Chondrocyte (in vitro differentiated cells): ENCODE measurements around the gene PPFIBP1. TPM values are rescaled to one million over a fixed set of nuclear protein-coding genes. Genes with fewer than 3 reads are reported as not detected.

Experiments
- DNase-seq: peaks from one replicate; pipeline ENCODE4 v3.0.0; 2021; ENCODE audit warnings: mixed read lengths, low spot score
- H3K27ac Mint-ChIP-seq: one replicate; pipeline ENCODE4 v1.8.0; 2021; ENCODE audit warnings: mild to moderate bottlenecking, moderate library complexity, mixed read lengths; ENCODE audit not compliant: unreplicated experiment
- H3K27me3 Mint-ChIP-seq: 2 replicates; pipeline ENCODE4 v1.8.0; 2021; ENCODE audit warnings: low read depth, mixed read lengths
- H3K36me3 Mint-ChIP-seq: 2 replicates; pipeline ENCODE4 v1.8.0; 2021; ENCODE audit warnings: low read depth, mixed read lengths
- H3K4me1 Mint-ChIP-seq: 2 replicates; pipeline ENCODE4 v1.8.0; 2021; ENCODE audit warnings: low read depth, mild to moderate bottlenecking, mixed read lengths
- H3K4me3 Mint-ChIP-seq: one replicate; pipeline ENCODE4 v1.8.0; 2021; ENCODE audit warnings: mild to moderate bottlenecking, moderate library complexity, mixed read lengths; ENCODE audit not compliant: unreplicated experiment
- H3K9me3 Mint-ChIP-seq: 2 replicates; pipeline ENCODE4 v1.8.0; 2021; ENCODE audit warnings: low read depth, mixed read lengths
- total RNA-seq: library from RNA; stranded (reverse); gene quantifications from 3 replicates; pipeline ENCODE4 v1.2.1, GENCODE V29; 2021
- TF ChIP-seq, protein P1 (sequence below): fragments of 200-600 bp; sonication (generic); IDR thresholded peaks from 2 replicates; pipeline ENCODE4 v1.5.0; 2021; ENCODE audit warnings: antibody characterized with exemption, mild to moderate bottlenecking, moderate library complexity

PPFIBP1 gene
- total RNA-seq, 1 donor from 2014 or later: 85.0 TPM

DNA sequence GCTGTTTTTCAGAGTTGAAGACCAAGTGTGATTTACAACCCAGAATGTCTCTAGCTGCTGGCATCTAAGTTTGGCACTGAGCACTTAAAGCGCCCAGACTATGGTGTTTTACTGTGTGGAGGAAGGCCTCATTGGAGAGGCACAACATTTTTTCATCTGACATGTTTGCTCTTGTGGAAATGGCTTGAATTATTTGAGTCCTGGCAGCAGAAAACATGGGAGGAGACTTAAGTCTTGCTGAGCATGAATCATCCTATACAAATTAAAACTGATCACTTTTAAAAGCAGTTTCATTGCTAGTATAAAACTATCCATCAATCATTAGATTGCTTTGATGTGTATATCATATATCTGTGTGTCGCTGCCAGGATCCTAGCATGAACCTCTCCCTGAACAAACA is 86.4 kb downstream of the PPFIBP1 start:
- peaks cover 48% of the 10 kb centered on the region for H3K4me1 Mint-ChIP-seq
- DNase-seq: no peak
- H3K4me3 Mint-ChIP-seq: no peak overlapping the region

DNA sequence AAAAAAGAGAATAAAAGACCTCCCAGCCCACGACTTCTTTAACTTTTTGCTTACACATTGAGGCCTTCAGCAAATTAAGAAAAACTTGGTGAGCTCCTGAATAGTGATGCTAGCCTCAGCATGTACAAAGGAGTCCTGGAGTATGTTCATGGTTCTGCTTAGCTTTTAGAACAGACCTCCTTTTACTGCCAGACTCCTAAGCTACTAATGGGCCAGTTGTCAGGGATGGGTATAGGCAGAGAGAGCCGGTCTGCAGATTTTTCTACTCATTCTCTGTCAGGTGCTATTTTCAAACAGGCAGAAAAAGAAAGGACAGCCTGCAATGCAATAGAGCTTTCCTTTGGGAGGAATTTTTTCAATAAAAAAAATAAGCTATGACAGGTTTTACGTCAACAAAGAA is 90.4 kb downstream of the PPFIBP1 start:
- no peak overlapping the region for H3K27ac Mint-ChIP-seq
- H3K4me3 Mint-ChIP-seq: no peak overlapping the region
- TF ChIP-seq, protein P1, sequence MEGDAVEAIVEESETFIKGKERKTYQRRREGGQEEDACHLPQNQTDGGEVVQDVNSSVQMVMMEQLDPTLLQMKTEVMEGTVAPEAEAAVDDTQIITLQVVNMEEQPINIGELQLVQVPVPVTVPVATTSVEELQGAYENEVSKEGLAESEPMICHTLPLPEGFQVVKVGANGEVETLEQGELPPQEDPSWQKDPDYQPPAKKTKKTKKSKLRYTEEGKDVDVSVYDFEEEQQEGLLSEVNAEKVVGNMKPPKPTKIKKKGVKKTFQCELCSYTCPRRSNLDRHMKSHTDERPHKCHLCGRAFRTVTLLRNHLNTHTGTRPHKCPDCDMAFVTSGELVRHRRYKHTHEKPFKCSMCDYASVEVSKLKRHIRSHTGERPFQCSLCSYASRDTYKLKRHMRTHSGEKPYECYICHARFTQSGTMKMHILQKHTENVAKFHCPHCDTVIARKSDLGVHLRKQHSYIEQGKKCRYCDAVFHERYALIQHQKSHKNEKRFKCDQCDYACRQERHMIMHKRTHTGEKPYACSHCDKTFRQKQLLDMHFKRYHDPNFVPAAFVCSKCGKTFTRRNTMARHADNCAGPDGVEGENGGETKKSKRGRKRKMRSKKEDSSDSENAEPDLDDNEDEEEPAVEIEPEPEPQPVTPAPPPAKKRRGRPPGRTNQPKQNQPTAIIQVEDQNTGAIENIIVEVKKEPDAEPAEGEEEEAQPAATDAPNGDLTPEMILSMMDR: no peak
- no peak for DNase-seq
- H3K36me3 Mint-ChIP-seq: peaks cover 2% of the 10 kb centered on the region
- no peaks in the 10 kb centered on the region for H3K27me3 Mint-ChIP-seq
- H3K4me1 Mint-ChIP-seq: peaks cover 64% of the 10 kb centered on the region
- no peaks in the 10 kb centered on the region for H3K9me3 Mint-ChIP-seq

More for the DNA sequence above, 86.4 kb downstream of the PPFIBP1 start:
- Mint-ChIP-seq H3K9me3 (no peaks in the 10 kb centered on the region), H3K27me3 (no peaks in the 10 kb centered on the region), H3K36me3 (no peaks in the 10 kb centered on the region), H3K27ac (peak overlapping the region; percentile 46)
- TF ChIP-seq, protein P1: no peak

DNA sequence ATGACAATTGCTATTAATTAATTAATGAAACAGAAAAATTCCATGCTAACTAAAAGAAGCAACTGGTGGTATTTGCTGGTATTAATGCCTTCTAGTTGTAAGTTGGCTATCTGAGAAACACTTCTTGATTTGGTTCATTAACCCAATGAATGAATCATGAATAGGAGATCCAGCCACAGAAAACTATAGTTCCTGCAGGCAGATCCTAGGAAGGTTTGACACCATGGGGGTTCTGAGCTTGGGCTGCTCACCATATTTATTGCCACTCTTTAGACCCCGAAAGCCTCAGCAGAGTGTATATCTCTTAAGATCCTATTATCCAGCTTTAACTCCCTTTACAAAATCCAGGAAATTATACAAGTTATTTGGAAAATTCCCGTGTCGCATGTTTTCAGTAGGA is 90.9 kb downstream of the PPFIBP1 start:
- peak overlapping the region; percentile 73 for H3K27ac Mint-ChIP-seq
- peaks cover 63% of the 10 kb centered on the region for H3K4me1 Mint-ChIP-seq
- H3K36me3 Mint-ChIP-seq: peaks cover 2% of the 10 kb centered on the region
- TF ChIP-seq, protein P1: no peak
- no peak overlapping the region for H3K4me3 Mint-ChIP-seq
- no peak for DNase-seq
- no peaks in the 10 kb centered on the region for H3K9me3 Mint-ChIP-seq
- H3K27me3 Mint-ChIP-seq: no peaks in the 10 kb centered on the region

DNA sequence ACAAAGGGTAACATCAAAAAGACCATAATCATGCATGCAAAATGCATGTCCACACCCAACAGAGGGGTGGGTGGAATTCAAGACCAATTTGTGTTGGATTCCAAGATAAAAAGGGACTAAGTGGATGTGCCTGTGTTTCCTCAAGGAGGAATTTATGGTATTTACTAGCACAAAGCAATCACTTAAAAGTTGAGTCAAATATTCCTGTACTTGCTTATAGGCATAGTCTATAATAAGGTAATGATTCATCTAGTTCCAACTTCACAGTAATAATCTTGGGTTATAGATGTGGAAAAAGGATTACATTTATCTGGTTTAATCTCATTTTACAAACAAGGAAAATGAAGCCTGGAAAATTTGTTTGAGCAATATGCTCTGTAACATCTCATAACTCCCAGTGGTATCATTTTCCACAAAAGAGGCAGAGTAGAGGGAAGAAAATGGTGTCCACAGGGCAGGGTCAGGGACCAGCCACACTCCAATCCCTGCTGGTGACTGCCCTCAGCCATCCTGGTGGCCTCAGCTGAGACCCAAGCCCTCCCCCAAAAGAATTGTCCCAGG is 91.4 kb downstream of the PPFIBP1 start:
- Mint-ChIP-seq H3K4me1 (peaks cover 63% of the 10 kb centered on the region), H3K9me3 (no peaks in the 10 kb centered on the region), H3K36me3 (peaks cover 2% of the 10 kb centered on the region), H3K4me3 (no peak overlapping the region), H3K27me3 (no peaks in the 10 kb centered on the region), H3K27ac (peak overlapping the region; percentile 73)
- TF ChIP-seq, protein P1: no peak
- DNase-seq: no peak

DNA sequence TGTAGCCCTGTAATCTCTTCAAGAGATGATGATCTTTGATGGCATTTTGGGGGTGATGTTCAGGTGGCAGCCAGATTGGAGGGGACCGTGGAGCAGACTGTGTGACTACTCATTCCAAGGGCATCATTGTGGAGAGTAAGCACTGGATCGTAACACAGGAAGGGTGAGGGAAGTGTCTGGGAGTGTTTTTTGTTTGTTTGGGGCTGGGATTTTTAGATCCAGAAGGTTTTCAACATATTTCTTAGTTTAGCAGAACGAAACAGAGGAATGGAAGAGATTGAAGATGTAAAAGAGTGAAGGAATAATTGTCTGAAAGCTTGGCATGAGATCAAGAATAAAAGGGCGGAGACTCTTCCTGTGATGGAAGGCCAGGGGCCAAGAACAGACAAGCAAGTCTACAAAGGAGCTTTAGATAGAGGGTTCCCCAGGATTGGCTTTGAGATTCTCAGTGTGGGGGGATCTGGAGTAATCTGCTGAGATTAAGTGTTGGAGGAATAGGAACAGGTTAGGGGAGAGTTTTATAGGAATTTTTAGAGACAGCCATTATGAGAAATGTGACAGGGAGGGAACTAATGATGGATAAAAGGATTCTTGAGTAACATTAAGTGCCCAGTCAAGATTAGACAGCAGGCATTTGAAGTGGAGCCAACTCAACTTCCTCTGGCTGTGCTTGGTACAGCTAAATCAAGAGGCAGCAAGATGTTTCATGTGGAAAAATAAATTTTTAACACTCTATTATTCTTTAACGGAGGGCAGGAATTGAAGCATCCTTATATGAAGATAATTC is 92.5 kb downstream of the PPFIBP1 start:
- Mint-ChIP-seq H3K27ac (peak overlapping the region; percentile 79), H3K4me1 (peaks cover 66% of the 10 kb centered on the region)
- no peak for DNase-seq

More for the DNA sequence above, 92.5 kb downstream of the PPFIBP1 start:
- Mint-ChIP-seq H3K36me3 (peaks cover 2% of the 10 kb centered on the region), H3K27me3 (no peaks in the 10 kb centered on the region), H3K4me3 (no peak overlapping the region), H3K9me3 (no peaks in the 10 kb centered on the region)
- TF ChIP-seq, protein P1: no peak
